ENCODE data around the gene CSRNP2. TPM values are rescaled to one million over a fixed set of nuclear protein-coding genes. Genes with fewer than 3 reads are reported as not detected.

Gene CSRNP2
- total and polyA plus RNA-seq, 2 of the 8 experiments (the other 6 are each of a cell fraction or from before 2014, with no cell fraction given), result 13.7 to 34.0 TPM

- CTCF ChIA-PET (ENCODE audit: partially characterized antibody), result interaction anchor here (1.4 kb wide), 1 partner anchor 121 kb away, joined by 3 read pairs; no protein-coding TSS in a partner anchor
- 92% methylated on average over 3 of the region's 5 CpGs; no CpG with 5 or more reads in 1 of the 2 experiments for WGBS, 2 experiments (ENCODE audit: extremely low coverage in 1 of 2, insufficient coverage in 1 of 2, insufficient read length in 1 of 2, insufficient replicate concordance in 2 of 2, low coverage in 1 of 2, low lambda C conversion rate in 2 of 2, missing lambda C conversion rate in 1 of 2)
- no peak overlapping the region for H3K4me2 ChIP-seq (ENCODE audit: insufficient read depth in 1 of 2, low read depth in 2 of 2, low read length in 2 of 2)
Measured at GRCh38 chr12:51131745-51132521, 48.5 kb upstream of the CSRNP2 start.

More at GRCh38 chr12:51131745-51132521, 48.5 kb upstream of the CSRNP2 start:
- H3K9ac ChIP-seq (replicated peaks in 1 of 4; ENCODE audit: extremely low read depth in 1 of 4, low read depth in 3 of 4, low read length in 3 of 4), result no peak overlapping the region
- H3K79me2 ChIP-seq (ENCODE audit: control insufficient read depth in 1 of 2, insufficient read depth in 2 of 2, low read length in 2 of 2), result peaks cover 0 to 6% of the 10 kb centered on the region in 2 experiments; a peak in 1 of 4 replicates
- no peaks in the 10 kb centered on the region for H3K79me1 ChIP-seq (ENCODE audit: low read depth, low read length)
- no peak overlapping the region for H3K56ac ChIP-seq (replicated peaks; ENCODE audit: insufficient read length, low read depth, low read length)
- no peak overlapping the region for H2BK5ac ChIP-seq (ENCODE audit: low read depth, low read length)
- H3K27ac ChIP-seq (ENCODE audit: low read depth, low read length), result no peak overlapping the region
- no peak overlapping the region for H4K8ac ChIP-seq (ENCODE audit: extremely low read depth, insufficient read depth, low read length)
- no peak for FAIRE-seq
- TF ChIP-seq EZH2 (IDR thresholded peaks at IDR 0.05; ENCODE audit: low read depth, low read length, severe bottlenecking) (no peak), SIRT6 (IDR thresholded peaks at IDR 0.05; ENCODE audit: low read length) (no peak), KDM4A (IDR thresholded peaks at IDR 0.05; ENCODE audit: low read depth, low read length, severe bottlenecking) (no peak), TCF12 (IDR thresholded peaks at IDR 0.05; ENCODE audit: low read depth, low read length) (no peak), POLR2AphosphoS5 (IDR thresholded peaks at IDR 0.05; ENCODE audit: low read depth, low read length) (no peak), ASH2L (IDR thresholded peaks at IDR 0.05; ENCODE audit: low read length) (no peak), PHF8 (conservative IDR thresholded peaks at IDR 0.05; ENCODE audit: low read depth, low read length) (no peak), USF2 (IDR thresholded peaks at IDR 0.05; ENCODE audit: low read length) (no peak), CREB1 (IDR thresholded peaks at IDR 0.05) (no peak), GABPA (IDR thresholded peaks at IDR 0.05; ENCODE audit: borderline replicate concordance, insufficient read depth, low read length) (no peak), TBP (IDR thresholded peaks at IDR 0.05; ENCODE audit: low read depth, low read length) (no peak)
- no peak overlapping the region for H3K4ac ChIP-seq (replicated peaks; ENCODE audit: insufficient read length, low read depth, low read length)
- no peak overlapping the region for H3K4me3 ChIP-seq (ENCODE audit: extremely low read depth in 1 of 4, insufficient read depth in 2 of 4, low read depth in 3 of 4, low read length in 4 of 4)
- H2BK12ac ChIP-seq (ENCODE audit: low read depth, low read length), result no peak overlapping the region
- POLR2A ChIA-PET (ENCODE audit: partially characterized antibody), result interaction anchor here (0.6 to 1.7 kb wide), 4 partner anchors 49 to 117 kb away, joined by 3 to 5 read pairs (median 3); partner anchors contain the start of genes CSRNP2 and DAZAP2
- no peaks in the 10 kb centered on the region for H3K27me3 ChIP-seq (replicated peaks in 1 of 4; ENCODE audit: control insufficient read depth in 3 of 4, extremely low read depth in 1 of 4, insufficient read depth in 3 of 4, low read length in 3 of 4)
- no peaks in the 10 kb centered on the region for H4K20me1 ChIP-seq (replicated peaks in 1 of 2; ENCODE audit: control insufficient read depth in 1 of 2, insufficient read depth in 2 of 2, low read length in 2 of 2)
- H3K9me3 ChIP-seq (ENCODE audit: insufficient read depth in 2 of 2, low read depth in 1 of 2, low read length in 1 of 2), result no peaks in the 10 kb centered on the region
- H2BK20ac ChIP-seq (ENCODE audit: low read length), result no peak overlapping the region
- no peak overlapping the region for H2BK15ac ChIP-seq (ENCODE audit: low read length)
- H2BK120ac ChIP-seq (replicated peaks; ENCODE audit: low read depth, low read length), result no peak overlapping the region
- peaks cover 0 to 5% (median 0%) of the 10 kb centered on the region in 4 experiments; a peak in 1 of 8 replicates for H3K36me3 ChIP-seq (ENCODE audit: control insufficient read depth in 2 of 4, insufficient read depth in 4 of 4, low read length in 3 of 4)
- no peak for DNase-seq (ENCODE audit: low read depth in 1 of 2, low spot score in 2 of 2)
- no peaks in the 10 kb centered on the region for H3K4me1 ChIP-seq (replicated peaks in 1 of 4; ENCODE audit: control insufficient read depth in 3 of 4, insufficient read depth in 4 of 4, low read length in 3 of 4)
- H4K91ac ChIP-seq (replicated peaks; ENCODE audit: insufficient read length, low read length), result no peak overlapping the region
- no peaks in the 10 kb centered on the region for H3K23me2 ChIP-seq (ENCODE audit: low read depth, low read length)
- no peak overlapping the region for H3K14ac ChIP-seq (ENCODE audit: insufficient read length)
- H2AFZ ChIP-seq (ENCODE audit: low read length), result no peak overlapping the region
- H2AK5ac ChIP-seq (ENCODE audit: low read depth, low read length), result no peak overlapping the region
- no peak overlapping the region for H3K23ac ChIP-seq (ENCODE audit: insufficient read length)
- no peak overlapping the region for H4K5ac ChIP-seq (ENCODE audit: insufficient read length, low read depth, low read length)
- H3K18ac ChIP-seq (ENCODE audit: extremely low read depth, low read length), result no peak overlapping the region
